NCI-H1694 (cell line): ENCODE results near the gene FBXL20.
A peak's percentile ranks its signal among the peaks of the same experiment; 100 is the strongest.
"Not testable (repeated sequence)": the region's sequence is repeated elsewhere in the genome, so short reads cannot be mapped to it uniquely, and the experiment has no call there.

Experiments
- DNase-seq: peaks from one replicate; lab custom pipeline; 2025; lab: John Stamatoyannopoulos, UW

Gene FBXL20

DNA sequence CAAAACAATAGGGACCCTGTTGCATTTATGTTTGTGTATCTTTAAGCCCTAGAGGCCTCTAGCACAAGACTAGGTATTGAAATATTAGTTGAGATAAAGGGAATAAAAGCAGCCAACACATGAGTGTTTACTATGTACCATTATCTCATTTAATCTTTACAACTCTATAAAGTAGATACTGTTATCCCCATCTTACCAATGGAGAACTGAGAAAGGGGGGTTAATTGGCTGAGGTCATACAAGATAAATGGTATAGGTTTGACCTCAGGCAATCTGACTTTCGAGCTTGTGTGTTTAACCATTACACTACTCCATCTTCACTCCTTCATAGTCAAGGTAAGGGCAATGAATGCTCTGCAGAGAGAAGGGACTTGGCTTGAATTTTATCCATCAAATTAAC, 149.4 kb downstream of the FBXL20 start:
- DNase-seq = no peak

GRCh38 chr17:39250076-39250475, 151.3 kb downstream of the FBXL20 start:
- DNase-seq = not testable (repeated sequence)

GRCh38 chr17:39246274-39246673, 155.2 kb downstream of the FBXL20 start:
- no peak for DNase-seq

GRCh38 chr17:39244600-39245570, 156.5 kb downstream of the FBXL20 start:
- peak; percentile 93 for DNase-seq

GRCh38 chr17:39244016-39244599, 157.3 kb downstream of the FBXL20 start:
- no peak for DNase-seq

- no peak for DNase-seq
Measured at GRCh38 chr17:39243155-39243554, 158.3 kb downstream of the FBXL20 start.

DNA sequence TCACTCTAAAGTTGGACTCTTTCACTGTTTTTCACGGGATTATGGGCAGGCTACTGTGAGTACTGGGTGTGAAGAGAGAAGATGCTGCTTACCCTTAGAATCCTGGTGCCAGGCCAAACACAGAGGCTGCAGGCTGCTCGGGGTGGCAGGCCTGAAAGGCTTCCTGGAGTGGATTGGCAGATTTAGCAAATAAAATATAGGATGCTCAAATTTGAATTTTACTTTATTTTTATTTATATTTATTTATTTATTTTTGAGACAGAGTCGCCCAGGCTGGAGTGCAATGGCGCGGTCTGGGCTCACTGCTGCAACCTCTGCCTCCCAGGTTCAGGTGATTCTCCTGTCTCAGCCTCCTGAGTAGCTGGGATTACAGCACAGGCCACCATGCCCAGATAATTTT, 160.8 kb downstream of the FBXL20 start:
- DNase-seq = no peak

- peak; percentile 35 for DNase-seq
Measured at GRCh38 chr17:39239640-39240314, 161.6 kb downstream of the FBXL20 start.

DNA sequence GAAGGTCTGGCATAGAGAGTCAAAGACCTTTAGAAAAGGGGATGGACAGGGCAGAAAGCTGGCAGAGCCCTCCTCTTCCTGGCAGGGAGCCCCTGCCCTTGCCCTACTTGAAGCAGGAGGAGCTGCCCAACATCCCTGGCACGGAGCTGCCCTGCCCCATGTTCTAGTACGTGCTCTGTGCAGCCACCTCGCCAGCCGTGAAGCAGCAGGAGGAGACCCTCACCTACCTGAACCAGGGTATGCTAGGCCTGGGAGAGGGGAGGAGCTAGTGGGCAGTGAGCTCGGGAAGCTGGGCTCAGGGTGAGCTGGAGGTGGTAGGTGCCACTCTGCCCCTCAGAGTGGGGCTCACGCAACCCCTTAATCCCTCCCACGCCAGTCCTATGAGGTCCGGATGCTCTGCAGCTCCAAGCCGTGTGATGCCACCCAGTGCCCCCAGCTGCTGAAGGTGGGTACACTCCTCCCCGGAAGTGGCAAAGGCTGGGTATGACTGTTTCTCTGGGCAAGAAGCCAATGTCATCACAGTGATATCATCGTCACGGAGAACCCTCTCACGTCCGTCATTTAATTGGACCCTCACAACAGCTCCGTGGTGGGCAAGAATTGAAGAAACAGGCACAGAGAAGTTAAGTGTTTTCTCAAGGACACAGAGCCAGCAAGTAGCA, 163.0 kb downstream of the FBXL20 start:
- no peak for DNase-seq

- no peak for DNase-seq
Measured at GRCh38 chr17:39237586-39237985, 163.8 kb downstream of the FBXL20 start.

DNA sequence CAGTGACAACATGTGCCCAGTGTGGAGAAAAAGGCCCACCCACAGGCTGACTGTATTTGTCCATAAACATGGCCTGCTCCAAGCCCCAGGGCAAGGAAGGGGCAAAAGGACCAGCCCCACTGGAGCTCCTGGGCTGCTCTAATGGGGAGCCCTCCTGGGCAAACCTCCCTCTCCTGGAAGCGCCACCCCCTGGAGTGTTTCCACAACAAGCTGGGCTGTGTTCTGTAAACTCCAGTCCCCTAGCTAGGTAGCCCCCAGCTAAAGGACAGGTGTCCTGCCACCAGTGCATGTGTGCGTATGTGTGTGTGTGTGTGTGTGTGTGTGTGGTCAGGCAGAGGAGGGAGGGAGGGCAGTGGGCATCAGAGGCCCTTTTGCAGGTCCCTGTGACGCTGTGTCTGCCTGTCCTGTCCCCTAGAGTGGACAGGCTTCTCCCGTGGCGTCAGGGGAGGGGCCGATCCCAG, 164.4 kb downstream of the FBXL20 start:
- no peak for DNase-seq

DNA sequence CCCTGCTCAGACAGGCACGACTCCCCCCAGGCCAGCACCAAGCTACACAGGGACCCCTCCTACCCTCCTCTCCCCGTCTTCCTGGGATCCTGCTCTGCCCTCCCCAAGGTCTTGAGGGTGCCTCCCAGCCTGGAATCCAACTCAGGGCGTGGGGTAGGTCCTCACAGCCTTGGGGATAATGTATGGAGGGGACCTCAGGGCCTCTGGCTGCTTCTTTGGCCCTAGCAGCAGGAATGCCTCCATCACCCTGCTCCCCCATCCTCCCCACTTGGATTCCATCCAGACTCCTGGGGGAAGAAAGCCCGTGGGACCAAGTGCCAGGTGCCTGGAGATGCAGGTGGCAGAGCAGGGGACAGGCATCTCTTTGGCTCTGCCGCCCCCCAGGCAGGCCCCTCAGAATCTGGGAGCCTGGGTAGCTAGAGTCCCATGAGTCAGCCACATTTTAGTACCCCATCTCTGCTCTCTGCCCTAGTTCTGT, 164.9 kb downstream of the FBXL20 start:
- DNase-seq = no peak

DNA sequence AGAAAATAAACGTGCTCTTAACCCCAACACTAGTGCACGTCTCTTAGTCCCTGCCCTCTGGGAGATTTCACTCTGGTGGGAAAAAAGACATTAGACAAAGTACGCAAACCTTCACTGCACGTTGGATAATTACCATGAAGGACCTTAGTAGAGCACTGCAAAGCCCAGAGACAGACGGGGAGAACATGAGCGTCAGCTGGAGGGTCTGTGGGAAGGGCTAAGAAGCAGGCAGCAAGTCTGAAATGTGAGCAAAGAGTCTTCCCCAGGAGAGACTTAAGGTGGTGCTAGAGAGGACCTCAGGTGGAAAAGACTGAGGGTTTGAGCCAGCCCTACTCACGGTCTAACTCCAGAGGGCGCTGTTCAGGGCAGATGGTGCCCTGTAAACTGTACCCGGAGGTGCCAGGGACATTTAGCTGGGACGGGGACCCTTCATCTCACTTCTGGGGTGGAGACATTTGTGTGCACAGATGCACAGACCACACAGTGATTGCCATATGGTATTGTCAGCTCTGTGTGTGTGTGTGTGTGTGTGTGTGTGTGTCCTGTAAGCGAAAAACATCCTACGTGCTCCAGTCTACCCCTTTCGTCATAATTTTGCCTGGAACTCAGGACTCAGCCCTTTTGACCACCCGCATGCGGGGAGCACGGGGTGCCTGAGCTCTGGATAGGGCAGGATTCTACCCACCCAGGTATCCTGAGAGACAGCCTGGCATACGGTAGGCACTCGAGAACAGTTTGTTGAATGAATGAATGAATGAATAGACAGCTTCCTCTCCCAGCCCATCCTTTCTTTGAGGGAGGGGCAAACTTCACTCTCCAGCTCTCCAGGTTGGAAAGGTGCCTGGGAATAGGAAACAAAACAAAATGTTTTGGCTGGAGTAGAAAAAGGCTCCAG, 165.6 kb downstream of the FBXL20 start:
- DNase-seq = peak; percentile 99

- peak; percentile 40 for DNase-seq
Measured at GRCh38 chr17:39231591-39232551, 169.6 kb downstream of the FBXL20 start.

DNA sequence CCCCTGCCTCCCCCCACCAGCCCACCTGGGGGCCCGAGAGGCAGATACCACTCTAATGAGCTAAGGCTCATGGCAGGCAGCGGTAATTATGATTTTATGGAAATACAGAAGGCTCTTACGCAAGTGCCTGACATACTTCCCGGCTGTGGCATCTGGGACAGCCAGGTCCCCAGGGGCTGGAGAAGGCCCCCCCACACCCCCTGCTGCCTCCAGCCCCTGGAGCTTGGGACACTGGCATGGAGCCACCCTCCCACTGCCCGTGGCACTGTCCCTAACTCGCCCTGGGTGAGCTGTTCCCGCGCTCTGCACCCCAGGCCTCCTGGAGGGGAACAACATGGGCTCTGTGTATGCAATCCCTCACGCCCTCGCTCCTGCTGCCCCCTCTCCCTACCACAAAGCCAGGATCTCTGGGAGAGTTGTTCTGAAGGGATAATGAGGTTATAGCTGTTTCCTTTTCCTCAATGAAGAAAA, 170.3 kb downstream of the FBXL20 start:
- DNase-seq = no peak

DNA sequence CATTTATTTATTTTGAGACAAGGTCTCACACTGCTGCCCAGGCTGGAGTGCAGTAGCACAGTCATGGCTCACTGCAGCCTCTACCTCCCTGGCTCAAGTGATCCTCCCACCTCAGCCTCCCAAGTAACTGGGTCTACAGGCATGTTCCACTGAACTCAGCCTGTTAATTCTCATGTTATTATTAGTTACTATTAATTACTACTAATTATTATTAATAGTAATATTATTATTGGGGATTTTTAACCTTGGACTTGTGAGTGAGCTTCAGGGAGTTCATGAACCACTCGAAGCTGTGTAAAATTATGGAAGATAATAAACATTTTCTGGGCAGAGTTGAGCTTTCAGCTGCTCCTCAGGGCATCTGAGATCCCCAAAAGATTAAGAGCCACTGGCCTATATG, 171.1 kb downstream of the FBXL20 start:
- DNase-seq = no peak

DNA sequence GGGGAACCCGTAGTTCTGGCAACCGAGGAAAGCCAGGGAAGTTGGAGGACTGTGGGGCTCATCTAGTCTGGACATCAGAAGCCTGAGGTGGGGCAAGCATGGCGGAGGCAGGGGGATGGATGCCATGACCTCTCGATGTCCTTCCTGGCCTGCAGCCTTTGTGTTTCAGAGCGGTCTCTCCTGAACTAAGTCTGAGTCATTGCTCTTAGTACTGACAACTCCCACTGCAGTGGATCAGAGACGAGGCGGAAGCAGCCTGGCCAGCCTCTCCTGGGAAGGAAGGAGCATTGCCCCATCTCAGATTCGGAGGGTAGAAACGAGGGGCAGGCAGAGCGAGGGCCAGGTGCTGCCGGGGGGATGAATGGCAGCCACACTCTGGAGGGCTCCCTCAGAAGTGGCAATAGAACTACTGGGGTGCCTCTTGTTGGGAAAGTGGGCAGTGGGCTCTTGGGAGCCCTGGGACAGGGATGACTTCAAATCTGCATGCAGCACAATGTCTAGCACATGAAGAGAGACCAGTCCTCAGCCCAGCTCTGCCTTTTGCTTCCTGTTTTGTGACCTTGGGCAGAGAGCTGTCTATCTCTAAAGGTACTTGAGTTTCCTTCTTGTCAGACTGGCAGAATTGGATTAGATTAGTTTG, 172.0 kb downstream of the FBXL20 start:
- no peak for DNase-seq

- no peak for DNase-seq
Measured at GRCh38 chr17:39227364-39227919, 174.0 kb downstream of the FBXL20 start.
